ENCODE results near the gene RHCG.
A peak's percentile ranks its signal among the peaks of the same experiment; 100 is the strongest.

RHCG gene

GRCh38 chr15:89444241-89445225 is 51.9 kb downstream of the RHCG start:
- DNase-seq (ENCODE audit: low read depth, low spot score) = no peak

DNA sequence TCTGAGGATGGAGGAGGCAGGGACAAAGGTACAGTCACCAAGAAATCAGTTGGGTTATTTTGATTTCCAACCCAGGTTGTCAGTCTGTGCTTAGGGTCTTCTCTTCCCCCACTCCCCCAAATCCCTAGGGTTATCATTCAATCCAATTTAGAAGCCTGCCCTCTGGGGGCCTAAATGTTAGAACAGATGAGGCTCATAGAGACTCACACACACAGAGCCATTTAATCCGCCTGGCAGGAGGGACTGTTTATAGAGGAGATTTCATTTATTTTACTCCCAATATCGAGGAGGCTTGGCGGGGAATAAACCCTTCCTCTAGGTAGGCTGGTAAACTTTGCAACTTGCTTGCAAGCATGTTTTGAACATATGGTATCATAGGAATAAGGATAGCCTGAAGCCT is 52.8 kb downstream of the RHCG start:
- DNase-seq (ENCODE audit: low read depth, low spot score) = no peak

DNA sequence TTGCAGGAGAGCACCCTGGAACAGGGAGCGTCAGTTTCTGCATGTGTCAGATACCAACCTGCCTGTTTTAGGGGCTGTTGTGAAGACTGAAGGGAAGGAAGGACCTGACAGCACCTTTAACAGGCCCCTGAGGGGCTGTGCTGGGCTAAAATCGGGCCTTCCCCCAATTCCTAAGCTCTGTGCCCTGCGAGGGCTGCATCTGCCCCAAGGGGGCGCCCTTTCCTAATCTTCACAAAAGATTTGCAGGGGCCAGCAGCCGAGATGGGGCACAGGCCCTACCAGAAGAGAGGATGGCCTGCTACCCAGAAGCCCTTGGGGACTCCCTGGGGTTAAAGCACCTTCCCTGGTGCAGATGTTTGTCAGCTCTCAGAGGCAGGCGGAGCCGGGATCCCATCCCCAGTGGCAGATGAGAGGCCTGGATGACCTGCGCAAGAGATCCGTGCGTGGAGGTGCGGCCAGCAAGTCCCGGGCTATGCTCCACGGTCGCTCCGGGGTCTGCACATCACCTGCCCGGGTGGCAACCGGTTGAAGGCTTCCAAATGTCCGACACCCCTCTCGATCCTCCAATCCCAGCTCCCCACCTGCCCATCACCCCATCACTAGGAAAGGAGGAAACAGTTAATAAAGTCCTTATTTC is 53.6 kb downstream of the RHCG start:
- DNase-seq (ENCODE audit: low read depth, low spot score) = peak; percentile 70

DNA sequence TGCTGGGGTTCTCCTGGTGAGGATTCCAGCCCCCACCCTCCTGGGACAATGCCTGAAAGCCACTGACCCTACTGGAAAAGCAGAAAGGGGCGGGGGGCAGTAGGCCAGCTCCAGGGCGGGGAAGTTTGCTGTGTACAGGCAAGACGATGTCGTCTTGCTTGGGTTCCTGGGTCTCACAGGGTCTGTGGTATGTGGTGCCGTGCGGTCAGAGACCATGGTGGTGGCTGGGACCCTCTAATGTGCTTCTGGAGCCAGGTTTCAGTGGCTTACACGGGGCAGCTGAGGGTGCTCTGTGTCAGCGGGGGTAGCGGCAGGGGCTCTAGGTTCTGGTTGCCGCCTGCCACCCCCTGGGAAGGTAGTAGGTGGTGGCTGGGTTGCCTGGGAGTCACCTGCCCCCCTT is 54.2 kb downstream of the RHCG start:
- DNase-seq (ENCODE audit: low read depth, low spot score) = no peak

GRCh38 chr15:89441295-89441812 is 55.0 kb downstream of the RHCG start:
- DNase-seq (ENCODE audit: low read depth, low spot score) = no peak

DNA sequence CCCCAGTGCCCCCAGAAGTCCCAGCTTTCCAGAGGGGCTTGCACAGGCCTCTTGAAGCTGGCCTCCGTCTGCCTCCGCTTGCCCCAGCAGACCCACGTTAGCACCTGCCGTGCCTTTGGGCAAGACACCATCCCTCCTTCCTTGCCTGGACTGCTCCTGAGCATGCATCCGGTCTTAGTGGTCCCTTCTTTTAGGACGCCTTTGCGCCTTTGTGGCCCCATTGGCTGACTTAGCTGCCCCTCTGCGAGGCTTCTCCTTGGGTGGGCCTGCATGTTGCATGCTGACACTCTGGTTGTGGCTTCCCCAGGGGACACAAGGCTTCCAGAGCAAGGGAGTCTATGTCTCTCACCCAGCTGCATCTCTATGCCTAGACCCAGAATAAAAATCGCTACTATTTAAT is 56.6 kb downstream of the RHCG start:
- no peak for DNase-seq (ENCODE audit: low read depth, low spot score)

GRCh38 chr15:89436560-89437311 is 59.6 kb downstream of the RHCG start:
- DNase-seq (ENCODE audit: low read depth, low spot score) = no peak

DNA sequence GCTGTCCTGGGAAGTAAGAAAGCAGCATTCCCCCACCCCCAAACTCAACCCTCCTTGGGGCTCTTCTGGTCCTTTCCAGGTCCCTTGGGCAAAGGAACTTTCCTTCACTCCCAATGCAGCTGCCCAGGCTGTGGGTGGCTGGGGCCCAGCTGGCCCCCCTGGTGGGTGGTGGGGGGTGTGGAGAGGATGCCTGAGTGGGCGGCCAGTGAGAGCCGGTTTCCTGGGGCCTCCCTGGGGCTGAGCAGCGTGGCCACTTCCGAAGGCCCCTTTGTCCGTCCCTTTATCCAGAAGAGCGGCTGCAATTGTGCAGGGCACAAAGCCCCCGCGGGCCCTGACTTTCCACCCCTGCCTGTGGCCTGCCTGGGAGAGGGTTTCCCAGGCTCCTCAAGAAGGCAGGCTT is 61.0 kb downstream of the RHCG start:
- DNase-seq (ENCODE audit: low read depth, low spot score) = no peak

DNA sequence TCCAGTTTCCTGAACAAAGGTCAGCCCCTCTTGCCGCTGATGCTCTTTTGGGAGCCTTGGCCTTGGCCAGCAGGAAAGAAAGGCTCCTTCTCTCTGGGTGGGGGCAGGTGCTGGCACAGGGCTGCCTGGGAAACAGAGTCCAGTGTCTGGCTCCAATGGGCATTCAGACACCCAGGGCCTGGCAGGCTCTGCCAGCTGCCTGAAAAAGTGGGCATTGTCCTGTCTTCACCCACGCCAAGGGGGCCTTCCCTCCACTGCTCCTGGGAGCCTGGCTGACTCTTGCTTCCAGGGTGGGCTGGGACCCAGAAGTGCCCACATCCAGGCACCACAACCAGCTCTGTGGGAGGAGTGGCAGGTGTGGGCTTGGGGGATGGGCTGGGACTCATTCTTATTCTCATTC is 62.7 kb downstream of the RHCG start:
- DNase-seq (ENCODE audit: low read depth, low spot score) = no peak

- DNase-seq (ENCODE audit: low read depth, low spot score) = peak; percentile 93
Observed at GRCh38 chr15:89430530-89431341, 65.6 kb downstream of the RHCG start.

DNA sequence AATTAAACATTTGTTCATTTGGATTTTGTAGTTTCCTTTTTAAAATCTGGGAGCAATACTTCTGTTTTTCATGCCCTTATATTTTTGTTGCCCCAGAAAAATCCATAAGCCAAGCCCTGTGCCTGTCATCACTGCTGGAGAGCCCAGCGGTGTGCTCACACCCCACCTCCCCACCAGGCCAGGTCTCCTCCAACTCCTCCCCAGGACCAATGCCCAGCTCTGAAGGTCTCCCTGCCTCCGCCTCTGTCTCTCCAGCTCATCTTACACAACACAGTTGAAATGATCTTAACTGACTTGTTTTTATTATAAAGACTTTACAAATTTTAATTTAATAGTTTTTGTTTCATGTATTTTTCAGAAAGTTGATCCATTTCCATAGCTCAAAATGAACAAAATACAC is 66.4 kb downstream of the RHCG start:
- DNase-seq (ENCODE audit: low read depth, low spot score) = no peak

DNA sequence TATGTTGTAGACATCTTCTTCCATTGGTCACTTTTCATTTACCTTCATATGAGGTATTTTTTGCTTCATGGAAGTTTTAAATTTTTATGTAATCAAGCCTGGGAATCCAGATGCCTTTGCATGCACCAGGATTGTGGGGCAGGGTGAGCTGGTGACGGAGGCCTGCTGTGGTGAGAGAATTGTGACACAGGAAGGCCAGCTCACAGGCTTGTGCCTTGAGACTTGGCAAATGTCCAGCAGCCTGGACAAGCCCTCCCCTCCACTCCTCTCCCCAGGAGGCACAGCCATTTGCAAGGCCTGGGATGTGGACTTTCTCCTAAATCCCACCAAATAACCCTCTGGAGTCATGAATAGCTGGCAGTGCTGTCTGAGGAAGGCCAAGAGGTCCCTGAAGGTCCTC is 67.4 kb downstream of the RHCG start:
- DNase-seq (ENCODE audit: low read depth, low spot score) = peak; percentile 49

- DNase-seq (ENCODE audit: low read depth, low spot score) = no peak
Observed at GRCh38 chr15:89428246-89428645, 68.1 kb downstream of the RHCG start.

DNA sequence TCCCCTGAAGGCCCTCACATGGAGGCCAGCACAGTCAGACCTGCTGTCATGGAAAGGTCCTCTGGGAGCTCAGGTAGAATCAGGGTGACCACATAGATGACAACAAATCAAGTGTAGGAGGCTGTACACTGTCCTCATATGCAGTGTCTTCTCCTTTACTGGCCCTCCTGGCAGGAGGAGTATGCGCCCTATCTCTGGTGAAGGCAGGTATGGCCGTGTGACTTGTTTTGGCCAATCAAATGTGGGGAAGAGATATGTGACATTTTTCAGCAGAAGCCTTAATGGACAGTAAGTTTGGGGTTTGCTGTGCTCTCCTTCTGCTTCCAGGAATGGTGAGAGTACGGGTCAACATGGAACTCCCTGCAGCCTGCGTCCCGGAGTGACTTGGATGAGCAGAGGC is 69.9 kb downstream of the RHCG start:
- DNase-seq (ENCODE audit: low read depth, low spot score) = no peak

DNA sequence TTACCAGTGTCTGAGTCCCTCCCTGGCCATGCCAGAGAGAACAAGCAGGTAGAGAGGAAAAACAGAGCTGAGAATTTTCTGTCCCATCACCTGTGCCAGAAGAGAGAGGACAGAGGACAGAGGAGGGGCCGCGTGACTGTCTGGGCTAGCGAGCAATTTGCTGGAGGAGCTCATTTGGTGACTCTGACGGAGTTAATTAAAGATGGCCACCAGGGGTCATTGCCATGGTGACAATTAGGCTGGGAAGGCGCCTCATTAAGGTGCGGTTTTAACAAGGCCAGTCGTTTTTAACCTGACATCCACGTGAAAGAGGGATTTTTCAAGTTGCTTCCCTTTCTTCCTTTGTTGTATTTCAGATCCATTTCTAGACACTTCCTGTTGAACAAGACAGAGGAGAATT is 72.4 kb downstream of the RHCG start:
- no peak for DNase-seq (ENCODE audit: low read depth, low spot score)

Measured in astrocyte of the hippocampus (primary cell).